SK-N-SH treated with all-trans-retinoic acid at 6 μM for 48 hours (cell line): ENCODE data around the gene PTPRD.

Experiments used
- CSDC2 ChIP-seq: fragments of 250-450 bp; sonication (Bioruptor Pico); IDR thresholded peaks from 2 replicates; pipeline ENCODE4 v1.5.0; 2020; ENCODE audit warnings: mild to moderate bottlenecking, moderate library complexity
- OSR1 ChIP-seq: fragments of 250-450 bp; sonication (Bioruptor Pico); IDR thresholded peaks from 2 replicates; pipeline ENCODE4 v1.8.0; 2022; ENCODE audit warnings: moderate library complexity, mild to moderate bottlenecking, inconsistent platforms
- PPARA ChIP-seq: fragments of 250-450 bp; sonication (Bioruptor Pico); IDR thresholded peaks from 2 replicates; pipeline ENCODE4 v1.5.0; 2020; ENCODE audit warnings: mild to moderate bottlenecking, borderline replicate concordance
- SNAI2 ChIP-seq: fragments of 250-450 bp; sonication (Bioruptor Pico); IDR thresholded peaks from 2 replicates; pipeline ENCODE4 v1.5.0; 2020; ENCODE audit warnings: mild to moderate bottlenecking, moderate library complexity
- ZFP3 ChIP-seq: fragments of 250-450 bp; sonication (Bioruptor Pico); IDR thresholded peaks from 2 replicates; pipeline ENCODE4 v1.5.0; 2020; ENCODE audit warnings: mild to moderate bottlenecking, moderate library complexity
- ZNF8 ChIP-seq: fragments of 450-650 bp; formaldehyde crosslinking; IDR thresholded peaks from 2 replicates; pipeline ENCODE4 v1.5.0; 2020; ENCODE audit warnings: mild to moderate bottlenecking, moderate library complexity
- TF ChIP-seq, protein P1 (sequence below): fragments of 250-450 bp; sonication (Bioruptor Pico); IDR thresholded peaks from 2 replicates; pipeline ENCODE4 v1.5.1; 2021; ENCODE audit warnings: mild to moderate bottlenecking, moderate library complexity
- TF ChIP-seq, protein P2 (sequence below): fragments of 250-450 bp; sonication (Bioruptor Pico); IDR thresholded peaks from 2 replicates; pipeline ENCODE4 v1.8.0; 2021; ENCODE audit warnings: low read depth, mild to moderate bottlenecking, moderate library complexity, borderline replicate concordance
- TF ChIP-seq, protein P3 (sequence below): fragments of 250-450 bp; sonication (Bioruptor Pico); IDR thresholded peaks from 2 replicates; pipeline ENCODE4 v1.8.0; 2020; ENCODE audit warnings: mild to moderate bottlenecking, moderate library complexity, borderline replicate concordance

DNA sequence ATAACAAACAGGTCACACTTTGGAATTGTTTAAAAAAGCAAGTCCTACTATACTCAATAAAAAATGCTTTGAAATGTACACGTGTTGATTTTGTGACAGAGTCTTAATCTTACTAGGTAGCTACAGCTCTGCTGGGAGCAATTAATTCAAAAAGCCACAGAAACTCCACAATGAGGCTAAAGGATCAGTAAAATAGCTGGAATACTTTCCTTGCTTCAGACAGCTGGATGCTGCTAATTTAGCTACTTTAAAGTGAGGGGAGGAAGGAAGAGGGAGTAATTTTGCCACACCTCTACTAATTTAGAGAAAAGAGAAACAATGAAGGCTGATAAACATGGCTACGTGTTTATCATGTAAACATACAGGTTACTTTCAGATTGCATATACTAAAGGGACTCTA lies 1885.6 kb downstream of the PTPRD start:
- TF ChIP-seq, protein P1, sequence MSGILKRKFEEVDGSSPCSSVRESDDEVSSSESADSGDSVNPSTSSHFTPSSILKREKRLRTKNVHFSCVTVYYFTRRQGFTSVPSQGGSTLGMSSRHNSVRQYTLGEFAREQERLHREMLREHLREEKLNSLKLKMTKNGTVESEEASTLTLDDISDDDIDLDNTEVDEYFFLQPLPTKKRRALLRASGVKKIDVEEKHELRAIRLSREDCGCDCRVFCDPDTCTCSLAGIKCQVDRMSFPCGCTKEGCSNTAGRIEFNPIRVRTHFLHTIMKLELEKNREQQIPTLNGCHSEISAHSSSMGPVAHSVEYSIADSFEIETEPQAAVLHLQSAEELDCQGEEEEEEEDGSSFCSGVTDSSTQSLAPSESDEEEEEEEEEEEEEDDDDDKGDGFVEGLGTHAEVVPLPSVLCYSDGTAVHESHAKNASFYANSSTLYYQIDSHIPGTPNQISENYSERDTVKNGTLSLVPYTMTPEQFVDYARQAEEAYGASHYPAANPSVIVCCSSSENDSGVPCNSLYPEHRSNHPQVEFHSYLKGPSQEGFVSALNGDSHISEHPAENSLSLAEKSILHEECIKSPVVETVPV (CRISPR knock-in tag): no peak
- TF ChIP-seq OSR1 (no peak), CSDC2 (CRISPR knock-in tag) (no peak), PPARA (CRISPR knock-in tag) (no peak), ZNF8 (CRISPR knock-in tag) (no peak), ZFP3 (CRISPR knock-in tag) (no peak), SNAI2 (CRISPR knock-in tag) (no peak)
- TF ChIP-seq, protein P2, sequence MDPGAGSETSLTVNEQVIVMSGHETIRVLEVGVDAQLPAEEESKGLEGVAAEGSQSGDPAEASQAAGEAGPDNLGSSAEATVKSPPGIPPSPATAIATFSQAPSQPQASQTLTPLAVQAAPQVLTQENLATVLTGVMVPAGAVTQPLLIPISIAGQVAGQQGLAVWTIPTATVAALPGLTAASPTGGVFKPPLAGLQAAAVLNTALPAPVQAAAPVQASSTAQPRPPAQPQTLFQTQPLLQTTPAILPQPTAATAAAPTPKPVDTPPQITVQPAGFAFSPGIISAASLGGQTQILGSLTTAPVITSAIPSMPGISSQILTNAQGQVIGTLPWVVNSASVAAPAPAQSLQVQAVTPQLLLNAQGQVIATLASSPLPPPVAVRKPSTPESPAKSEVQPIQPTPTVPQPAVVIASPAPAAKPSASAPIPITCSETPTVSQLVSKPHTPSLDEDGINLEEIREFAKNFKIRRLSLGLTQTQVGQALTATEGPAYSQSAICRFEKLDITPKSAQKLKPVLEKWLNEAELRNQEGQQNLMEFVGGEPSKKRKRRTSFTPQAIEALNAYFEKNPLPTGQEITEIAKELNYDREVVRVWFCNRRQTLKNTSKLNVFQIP: no peak
- TF ChIP-seq, protein P3, sequence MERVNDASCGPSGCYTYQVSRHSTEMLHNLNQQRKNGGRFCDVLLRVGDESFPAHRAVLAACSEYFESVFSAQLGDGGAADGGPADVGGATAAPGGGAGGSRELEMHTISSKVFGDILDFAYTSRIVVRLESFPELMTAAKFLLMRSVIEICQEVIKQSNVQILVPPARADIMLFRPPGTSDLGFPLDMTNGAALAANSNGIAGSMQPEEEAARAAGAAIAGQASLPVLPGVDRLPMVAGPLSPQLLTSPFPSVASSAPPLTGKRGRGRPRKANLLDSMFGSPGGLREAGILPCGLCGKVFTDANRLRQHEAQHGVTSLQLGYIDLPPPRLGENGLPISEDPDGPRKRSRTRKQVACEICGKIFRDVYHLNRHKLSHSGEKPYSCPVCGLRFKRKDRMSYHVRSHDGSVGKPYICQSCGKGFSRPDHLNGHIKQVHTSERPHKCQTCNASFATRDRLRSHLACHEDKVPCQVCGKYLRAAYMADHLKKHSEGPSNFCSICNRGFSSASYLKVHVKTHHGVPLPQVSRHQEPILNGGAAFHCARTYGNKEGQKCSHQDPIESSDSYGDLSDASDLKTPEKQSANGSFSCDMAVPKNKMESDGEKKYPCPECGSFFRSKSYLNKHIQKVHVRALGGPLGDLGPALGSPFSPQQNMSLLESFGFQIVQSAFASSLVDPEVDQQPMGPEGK: no peak
